NCI-H1092 treated with DMSO at 0.1 percent for 48 hours (cell line): Measurements from ENCODE around the gene APLP1.
"Not testable (repeated sequence)": the region's sequence is repeated elsewhere in the genome, so short reads cannot be mapped to it uniquely, and the experiment has no call there.

Experiments
- DNase-seq: peaks from one replicate; lab custom pipeline; 2025; lab: John Stamatoyannopoulos, UW

Gene APLP1

DNA sequence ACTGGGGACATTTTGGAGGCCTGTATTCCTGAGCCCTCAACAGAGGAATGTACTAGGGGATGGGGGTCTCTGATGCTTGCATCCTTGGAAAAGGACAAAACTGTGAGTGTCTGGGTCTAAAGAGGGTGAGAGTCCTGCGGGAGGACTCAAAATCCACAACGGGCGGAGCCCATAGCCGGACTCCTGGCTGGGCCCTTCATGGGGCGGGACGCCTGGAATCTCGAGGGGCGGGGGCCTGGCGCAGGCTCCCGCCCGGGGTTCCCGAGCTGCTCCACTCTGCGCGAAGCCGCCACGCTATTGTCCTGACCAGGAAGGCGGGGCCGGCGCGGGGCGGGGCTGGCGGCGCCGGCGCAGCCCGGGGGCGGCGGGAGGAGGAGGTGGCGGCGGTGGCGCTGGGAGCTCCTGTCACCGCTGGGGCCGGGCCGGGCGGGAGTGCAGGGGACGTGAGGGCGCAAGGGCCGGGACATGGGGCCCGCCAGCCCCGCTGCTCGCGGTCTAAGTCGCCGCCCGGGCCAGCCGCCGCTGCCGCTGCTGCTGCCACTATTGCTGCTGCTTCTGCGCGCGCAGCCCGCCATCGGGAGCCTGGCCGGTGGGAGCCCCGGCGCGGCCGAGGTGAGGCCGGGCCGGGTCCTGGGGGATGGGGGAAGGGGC is at the start of gene APLP1:
TSS of gene APLP1 (plus strand) at position 403 of the 651 bp plus-strand sequence. CDS start at position 466, 63 bp downstream.
- peak; percentile 44 for DNase-seq

DNA sequence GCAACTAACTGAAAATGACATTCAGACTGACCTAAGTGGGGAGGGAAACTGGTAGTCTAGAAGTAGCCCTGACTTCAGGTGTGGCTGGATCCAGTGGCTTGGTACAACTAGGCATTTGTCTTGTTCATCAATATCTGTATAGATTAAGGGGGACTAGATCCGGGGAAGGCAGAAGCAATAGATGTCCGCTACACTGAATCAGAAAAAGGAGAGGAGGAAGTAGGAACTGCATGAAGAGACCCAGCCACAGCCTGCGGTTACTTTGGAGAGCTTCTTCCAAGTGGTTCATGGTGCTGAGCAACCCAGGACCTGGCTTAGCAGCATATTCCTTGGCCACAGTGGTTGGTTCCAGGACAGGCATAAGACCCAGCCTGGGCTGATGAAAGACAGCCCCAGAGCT is 45.8 kb upstream of the APLP1 start:
- DNase-seq, result no peak

GRCh38 chr19:35824150-35824549 is 44.2 kb upstream of the APLP1 start:
- DNase-seq, result no peak

- no peak for DNase-seq
Observed at GRCh38 chr19:35828692-35829301, 39.6 kb upstream of the APLP1 start.

GRCh38 chr19:35830986-35831385 is 37.4 kb upstream of the APLP1 start:
- no peak for DNase-seq

DNA sequence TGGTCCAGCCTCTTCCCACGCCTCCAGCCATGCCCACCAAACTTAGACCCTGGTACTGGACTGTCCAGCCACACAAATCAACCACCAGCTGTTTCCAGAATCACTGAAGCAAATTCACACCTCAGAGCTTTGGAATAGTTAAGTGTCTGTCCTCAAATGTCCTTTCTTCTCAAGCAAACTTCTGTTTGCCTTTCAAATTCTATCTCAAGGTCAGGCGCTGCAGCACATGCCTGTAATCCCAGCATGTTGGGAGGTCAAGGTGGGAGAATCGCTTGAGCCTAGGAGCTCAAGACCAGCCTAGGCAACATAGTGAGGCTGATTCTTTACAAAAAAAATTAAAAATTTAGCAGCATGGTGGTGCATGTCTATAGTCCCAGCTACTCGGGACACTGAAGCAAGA is 36.3 kb upstream of the APLP1 start:
- no peak for DNase-seq

DNA sequence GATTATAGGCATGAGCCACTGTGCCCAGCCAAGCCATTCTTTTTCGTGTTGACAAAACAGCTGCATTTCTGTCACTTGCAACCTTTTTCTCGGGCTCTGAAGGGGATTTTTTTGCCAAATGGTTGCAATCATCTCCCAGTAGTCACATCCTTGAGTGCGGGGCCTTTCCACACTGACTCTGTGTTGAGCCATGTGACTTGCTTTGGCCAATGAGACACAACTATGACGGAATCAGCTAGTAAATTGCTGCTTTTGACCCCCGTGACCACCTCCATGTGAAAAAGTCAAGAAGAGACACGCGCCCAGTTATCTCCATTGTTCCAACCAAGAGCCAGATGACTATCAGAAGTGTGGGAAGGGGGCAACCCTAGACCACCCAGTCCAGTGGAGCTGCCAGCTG is 34.4 kb upstream of the APLP1 start:
- no peak for DNase-seq

- not testable (repeated sequence) for DNase-seq
Observed at GRCh38 chr19:35836096-35836495, 32.3 kb upstream of the APLP1 start.

DNA sequence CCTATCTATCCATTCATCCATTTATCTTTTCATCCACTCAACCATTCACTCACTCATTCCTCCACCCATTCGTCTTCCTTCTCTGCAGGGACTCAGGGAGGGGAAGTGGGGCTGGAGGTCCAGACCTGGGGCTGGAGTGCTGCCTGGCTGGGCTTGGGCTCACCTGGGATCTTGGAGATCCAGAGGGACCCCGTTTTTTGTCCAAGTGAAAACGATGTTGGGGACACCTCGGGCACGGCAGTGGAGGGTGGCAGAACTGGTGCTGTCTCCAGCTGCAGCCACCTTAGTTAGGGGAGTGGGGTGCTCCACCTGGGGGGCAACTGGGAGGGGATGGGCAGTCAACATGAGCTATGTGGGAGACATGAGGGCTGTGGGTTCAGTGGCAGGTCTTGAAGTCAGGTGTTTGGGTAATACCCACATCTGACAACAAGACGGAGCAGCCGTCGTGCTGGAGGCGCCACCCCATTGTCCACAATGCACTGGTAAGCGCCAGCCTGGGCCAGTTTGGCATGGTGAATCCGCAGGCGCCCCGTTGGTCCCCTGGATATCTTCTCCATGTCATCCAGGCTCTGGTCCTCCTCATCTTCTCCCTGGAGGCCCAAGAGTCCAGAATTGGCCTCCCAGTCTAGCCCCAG is 26.3 kb upstream of the APLP1 start:
- no peak for DNase-seq

DNA sequence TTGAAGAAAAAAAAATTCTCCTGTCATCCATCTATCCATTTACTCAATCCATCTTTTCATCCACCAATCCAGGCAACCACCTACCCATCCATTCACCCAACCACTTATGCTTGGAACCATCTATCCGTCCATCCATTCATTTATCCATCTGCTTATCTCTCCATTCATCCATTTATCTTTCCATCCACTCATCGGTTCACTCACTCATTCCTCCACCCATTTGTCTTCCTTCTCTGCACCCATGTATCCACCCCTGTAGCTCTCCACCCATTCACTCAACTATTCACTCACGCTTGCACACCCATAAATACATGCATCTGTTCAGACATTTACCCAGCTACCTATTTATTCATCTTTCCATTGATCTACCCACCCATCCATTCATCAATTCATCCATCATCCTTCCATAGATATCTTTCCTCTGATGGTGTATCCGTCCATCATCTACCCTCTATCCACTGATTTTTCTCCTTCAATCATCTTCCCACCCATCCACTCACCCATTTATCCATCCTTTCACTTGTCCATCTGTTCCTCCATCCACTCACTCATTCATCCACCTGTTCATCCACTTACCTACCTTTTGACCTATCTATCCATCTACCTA is 25.6 kb upstream of the APLP1 start:
- DNase-seq, result no peak

DNA sequence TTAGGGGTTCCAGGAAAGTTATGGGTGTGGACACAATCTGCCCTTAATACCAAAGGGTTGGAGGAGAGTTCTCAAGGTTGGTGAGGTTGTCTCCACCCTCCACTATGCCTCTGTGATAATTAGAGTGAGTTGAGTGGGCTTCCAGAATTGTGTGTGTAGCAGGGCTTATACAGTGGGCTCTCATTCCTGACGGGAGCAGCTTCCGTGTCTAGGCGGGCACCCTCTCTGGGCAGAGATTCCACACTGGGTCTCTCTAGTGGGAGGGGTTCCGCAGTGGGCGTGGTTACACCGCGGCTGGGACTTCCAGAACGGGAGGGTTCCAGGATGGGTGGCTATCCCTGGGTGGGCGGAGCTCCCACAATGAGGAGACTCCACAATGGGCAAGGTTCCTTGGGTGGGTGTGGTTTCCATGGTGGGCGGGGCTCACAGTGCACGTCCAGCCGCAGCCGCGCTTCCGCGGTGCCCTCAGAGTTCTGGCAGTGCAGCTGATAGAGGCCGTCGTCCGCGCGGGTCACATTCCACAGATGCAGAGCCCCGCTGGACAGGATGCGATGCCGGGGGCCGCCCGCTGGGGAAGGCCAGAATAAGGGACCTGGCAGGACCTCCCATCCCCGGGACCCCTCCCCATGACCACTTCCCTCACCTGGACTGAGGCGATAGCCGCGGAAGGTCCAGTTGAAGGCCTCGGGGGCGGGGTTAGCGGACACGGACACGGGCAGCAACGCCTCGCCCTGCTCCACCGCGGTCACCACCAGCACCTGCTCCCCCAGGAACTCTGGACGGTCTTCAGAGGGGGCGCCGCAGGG is 24.5 kb upstream of the APLP1 start:
- no peak for DNase-seq

DNA sequence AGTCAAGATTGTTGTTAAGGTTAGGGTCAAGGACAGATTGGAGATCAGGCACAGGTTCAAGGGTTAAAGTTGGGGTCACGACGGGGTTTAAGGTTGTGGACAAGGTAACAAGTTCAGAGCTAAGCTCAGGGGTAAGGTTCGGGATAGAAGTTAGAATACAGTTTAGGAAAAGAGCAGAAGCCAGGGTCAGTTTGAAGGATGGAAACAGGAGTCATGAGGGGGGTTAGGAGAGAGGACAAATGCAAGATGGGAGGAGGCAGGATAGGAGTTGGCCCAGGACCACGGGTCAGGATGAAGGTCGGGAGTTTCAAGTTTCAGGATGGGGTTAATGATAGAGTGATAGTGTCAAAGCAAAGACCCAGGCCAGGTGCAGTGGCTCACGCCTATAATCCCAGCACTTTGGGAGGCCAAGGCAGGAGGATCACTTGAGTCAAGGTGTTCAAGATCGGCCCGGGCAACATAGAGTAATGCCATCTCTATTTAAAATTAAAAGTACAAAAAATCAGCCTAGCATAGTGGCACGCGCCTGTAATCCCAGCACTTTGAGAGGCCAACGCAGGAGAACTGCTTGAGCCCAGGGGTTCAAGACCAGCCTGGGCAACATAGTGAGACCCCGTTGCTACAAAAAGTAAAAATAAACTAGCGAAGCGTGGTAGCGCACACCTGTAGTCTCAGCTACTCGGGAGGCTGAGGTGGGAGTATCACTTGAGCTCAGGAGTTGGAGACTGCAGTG is 23.7 kb upstream of the APLP1 start:
- no peak for DNase-seq

DNA sequence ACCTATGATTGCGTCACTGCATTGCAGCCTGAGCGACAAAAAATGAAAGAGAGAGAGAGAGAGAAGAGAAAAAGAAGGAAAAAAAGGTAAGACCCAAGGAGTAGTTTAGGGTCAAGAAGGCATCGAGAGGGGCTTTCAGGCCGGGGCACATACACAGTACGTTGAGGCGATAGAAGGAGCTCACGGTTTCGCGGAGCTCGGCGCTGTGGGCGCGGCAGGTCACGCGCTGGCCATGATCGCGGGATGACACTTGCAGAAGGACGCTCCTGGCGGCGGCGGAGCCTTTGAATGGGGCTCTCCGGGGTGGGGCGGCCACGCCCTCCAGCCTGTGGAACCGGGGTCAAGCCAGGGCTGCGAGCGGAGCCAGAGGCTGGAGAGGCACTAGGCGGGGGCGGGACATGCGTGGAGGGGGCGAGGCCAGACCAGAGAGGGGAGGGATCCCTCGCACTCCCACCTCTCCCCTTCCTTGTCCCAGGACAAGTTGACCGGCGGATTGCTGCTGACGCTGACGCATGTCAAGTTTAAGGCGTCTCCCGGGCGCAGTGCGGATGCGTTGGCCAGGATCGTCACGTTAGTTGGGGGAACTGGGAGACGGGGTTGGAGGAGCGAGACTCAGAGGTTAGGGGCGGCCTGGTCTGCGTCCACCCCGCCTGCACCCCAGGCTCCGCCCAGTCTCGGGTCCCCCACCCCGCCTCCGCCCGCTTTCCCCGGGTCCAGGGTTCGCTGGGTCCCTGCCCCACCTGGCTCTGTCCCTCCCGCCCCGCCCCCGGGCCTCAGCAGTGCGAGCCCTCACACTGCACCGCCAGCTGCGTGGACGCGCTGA is 22.9 kb upstream of the APLP1 start:
- DNase-seq, result no peak

- peak; percentile 12 for DNase-seq
Observed at GRCh38 chr19:35846038-35846668, 22.2 kb upstream of the APLP1 start.

- no peak for DNase-seq
Observed at GRCh38 chr19:35847911-35848310, 20.5 kb upstream of the APLP1 start.

DNA sequence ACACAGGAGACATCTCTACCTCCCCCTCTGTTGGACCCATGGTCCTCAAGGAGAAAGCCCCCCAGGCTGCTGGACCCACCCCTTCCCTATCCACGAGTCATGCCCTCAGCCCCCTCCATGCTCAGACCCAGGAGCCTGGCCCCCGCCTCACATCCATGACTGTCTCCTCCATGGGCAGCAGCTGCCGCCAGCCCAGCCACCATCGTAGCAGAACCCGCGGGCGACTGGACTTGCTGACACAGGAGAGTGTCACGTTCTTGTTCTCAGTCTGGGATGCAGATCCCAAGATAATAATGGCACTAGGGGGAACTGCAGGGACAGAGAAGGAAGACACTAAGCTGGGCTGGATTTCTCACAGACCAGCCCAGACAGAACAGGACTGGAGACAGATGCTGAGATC is 19.9 kb upstream of the APLP1 start:
- DNase-seq, result no peak

- no peak for DNase-seq
Observed at GRCh38 chr19:35848919-35849505, 19.4 kb upstream of the APLP1 start.

- no peak for DNase-seq
Observed at GRCh38 chr19:35851213-35852028, 17.0 kb upstream of the APLP1 start.
